ENCODE results near the gene PLA2G15. TPM values are rescaled to one million over a fixed set of nuclear protein-coding genes. Genes with fewer than 3 reads are reported as not detected.

Gene PLA2G15
- total RNA-seq, 1 experiment from 2014 or later, result 14.8 TPM

DNA sequence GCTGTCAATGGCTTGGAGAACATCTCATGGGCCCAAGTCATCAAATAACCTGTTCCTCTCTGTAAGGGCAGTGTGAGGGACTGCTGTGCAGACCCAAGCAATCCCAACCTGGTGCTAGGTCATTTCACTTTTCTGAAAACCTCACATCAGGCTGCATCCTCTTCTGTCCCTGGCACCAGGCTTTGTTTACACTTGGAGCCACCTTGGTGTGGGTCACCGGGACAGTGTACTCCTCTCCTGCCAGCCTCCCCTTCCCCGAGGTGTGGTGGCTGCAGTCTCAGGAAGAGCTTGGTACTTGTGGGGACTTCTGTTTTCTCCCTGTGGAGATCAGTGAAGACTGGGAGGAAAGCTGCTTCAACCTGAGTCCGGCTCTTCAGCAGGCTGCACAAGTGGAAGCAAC, 53.1 kb downstream of the PLA2G15 start:
- DNase-seq (ENCODE audit: low spot score), result no peak

DNA sequence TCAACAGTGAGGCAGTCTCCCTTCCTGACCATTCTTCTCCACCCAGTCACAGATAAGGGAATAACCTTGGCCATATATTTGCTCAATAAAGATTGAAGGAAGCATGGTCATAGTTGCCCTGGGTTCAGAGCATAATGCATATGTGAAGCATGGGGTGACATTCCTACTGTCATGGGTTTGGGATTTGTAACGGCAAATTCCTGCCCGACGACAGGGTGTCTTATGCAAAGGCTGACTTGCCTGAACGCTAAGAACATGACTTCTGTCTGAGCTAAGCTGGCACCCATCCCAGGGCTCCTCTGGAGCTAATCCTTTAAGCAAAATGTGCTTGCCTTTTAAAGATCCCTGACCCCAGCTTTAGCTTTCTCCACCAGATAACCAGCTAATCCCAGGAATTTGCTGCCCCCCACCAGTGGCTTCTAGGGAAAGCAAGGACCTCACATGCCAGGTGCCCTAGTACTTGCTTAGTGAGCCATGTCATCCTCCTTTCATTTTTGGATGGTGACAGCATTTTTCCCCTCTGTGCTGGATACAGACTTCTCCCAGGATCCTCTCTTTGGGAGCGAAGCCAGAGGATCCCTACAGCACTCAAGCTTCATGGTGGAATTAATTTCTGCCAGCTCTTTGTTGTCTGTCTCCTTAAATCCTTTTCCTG, 53.9 kb downstream of the PLA2G15 start:
- DNase-seq (ENCODE audit: low spot score), result no peak

DNA sequence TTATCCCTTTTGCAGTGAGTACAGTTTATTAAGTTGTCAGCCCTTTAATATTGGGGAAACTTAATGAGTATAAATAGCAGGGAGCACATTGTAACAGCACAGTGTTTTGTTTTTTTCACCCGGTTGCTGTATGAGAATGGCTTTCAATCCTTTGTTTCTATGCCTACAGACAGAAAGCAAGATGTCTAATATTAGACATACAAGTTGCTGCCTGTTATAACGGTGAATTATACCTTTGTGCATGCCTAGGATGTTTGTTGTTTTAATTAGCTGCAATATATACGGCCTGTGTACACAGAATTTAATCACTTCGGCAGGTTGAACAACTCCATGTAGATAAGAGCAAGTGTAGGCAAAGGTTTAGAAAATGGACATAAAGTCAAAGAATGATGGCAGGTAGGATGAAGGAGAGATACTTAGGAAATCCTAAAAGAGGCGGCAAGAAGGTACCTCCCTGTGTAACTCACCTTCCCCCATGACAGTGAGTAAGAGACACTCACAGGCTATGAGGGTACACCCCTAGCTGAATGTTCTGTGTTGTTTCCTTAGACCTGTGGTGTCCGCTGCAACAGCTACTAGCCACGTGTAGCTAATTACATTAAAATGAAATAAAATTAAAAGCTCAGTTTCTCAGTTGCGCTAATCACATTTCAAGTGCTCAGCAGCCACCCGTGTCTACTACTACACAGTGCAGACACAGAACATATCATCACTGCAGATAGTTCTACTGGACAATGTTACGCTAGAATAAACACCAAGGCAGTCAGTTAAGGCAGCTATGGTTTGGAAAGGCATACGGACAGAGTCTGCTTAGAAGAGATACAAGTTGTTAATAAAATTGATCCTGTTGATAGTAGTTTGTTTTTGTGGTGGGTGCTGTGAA, 54.6 kb downstream of the PLA2G15 start:
- no peak for DNase-seq (ENCODE audit: low spot score)

DNA sequence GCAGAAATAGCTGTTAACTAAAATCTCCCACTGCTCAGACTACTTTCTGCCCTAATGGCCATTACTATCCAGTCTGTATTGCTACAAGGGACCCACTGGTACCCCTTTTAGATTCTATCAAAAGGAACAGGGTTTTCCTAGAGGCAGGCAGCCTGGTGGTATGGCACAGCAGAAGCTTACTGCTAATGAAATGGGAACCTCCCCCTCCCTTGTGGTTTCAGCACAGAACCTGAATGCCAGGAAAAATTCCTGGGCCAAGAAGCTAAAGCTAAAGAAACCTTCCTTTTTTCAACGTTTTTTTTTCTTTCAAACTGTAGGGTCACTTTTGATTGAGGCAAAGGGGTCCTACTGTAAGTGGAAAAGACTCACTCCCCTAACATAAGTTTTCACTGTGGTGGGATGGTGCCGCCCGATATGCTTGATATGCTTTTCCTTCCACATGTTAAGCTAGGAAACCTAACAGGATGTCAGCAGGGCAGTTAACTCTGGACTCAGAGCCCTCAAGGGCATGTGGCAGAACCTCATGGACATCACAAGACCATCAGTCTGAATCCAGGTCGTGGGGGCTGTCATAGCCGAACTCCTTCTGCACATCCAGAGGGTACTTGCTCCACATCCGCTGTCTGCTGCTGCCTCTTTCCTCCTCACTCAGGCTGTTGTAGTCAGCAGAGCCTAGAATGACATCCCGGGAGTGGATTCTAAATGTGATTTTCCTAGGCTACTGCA, 55.7 kb downstream of the PLA2G15 start:
- no peak for DNase-seq (ENCODE audit: low spot score)

DNA sequence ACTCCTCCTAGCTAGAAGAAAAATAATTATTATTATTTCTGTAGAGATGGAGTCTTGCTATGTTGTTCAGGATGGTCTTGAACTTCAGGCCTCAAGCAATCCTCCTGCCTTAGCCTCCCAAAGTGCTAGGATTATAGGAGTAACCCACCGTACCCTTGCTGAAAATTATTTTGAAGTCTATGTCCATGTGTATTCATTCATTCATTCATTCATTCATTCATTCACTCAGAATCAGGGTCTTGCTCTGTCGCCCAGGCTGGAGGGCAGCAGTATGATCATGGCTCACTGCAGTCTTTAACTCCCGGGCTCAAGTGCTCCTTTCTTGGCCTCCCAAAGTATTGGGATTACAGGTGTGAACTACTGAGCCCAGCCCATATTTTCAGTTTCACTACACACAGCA, 61.5 kb downstream of the PLA2G15 start:
- DNase-seq (ENCODE audit: low spot score), result no peak

DNA sequence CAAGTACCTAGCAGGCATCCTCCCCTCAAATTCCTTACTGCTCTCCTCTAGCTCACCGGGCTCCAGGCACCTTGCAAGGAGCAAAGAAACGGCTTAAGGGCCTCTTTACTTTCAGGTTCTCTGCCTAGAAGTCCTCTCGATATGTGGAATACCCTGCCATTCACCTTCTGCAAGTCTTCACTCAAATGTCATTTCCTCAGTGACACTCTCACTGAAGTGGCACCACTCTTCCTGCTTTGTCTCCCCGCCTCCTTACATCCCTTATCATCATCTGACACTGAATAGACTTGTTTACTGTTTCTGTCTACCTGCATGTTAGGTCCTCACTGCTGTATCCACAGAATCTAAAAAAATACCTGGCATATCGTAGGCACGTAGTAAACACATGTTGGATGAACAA, 64.6 kb downstream of the PLA2G15 start:
- DNase-seq (ENCODE audit: low spot score), result no peak

DNA sequence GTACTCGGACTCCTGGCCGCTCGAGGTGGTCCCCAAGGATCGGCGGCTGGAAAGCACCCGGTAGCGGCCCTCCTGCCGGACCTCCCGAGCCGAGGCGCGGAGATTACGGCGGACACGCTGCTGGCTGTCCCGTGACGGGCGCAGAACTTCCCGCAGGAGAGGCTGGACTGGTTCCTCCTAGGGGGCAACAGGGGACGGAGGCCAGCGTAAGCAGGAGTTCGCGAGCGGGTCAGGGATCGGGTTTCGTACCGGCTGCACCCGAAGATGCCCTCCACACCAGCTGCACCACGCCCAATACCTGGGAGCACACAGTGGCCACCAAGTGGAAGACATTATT, 65.2 kb downstream of the PLA2G15 start:
- no peak for DNase-seq (ENCODE audit: low spot score)

Other genes starting within 250 kb of the PLA2G15 start
- not detected in 2 replicates for gene DPEP2, start 245.9 kb upstream of the PLA2G15 start, total RNA-seq (2014; rRNA removed; shearing (Covaris generic))
- gene DPEP2NB, start 229.5 kb upstream of the PLA2G15 start, total RNA-seq (2014; rRNA removed; shearing (Covaris generic)), result not detected in 2 replicates
- gene DDX28, start 222.1 kb upstream of the PLA2G15 start, total RNA-seq (2014; rRNA removed; shearing (Covaris generic)), result 15.1 and 19.6 TPM in 2 replicates
- gene DUS2, start 222.1 kb upstream of the PLA2G15 start, total RNA-seq (2014; rRNA removed; shearing (Covaris generic)), result 23.6 and 25.3 TPM in 2 replicates
- gene NFATC3, start 160.0 kb upstream of the PLA2G15 start, total RNA-seq (2014; rRNA removed; shearing (Covaris generic)), result 22.3 and 24.9 TPM in 2 replicates
- 0.21 TPM in 1 of 2 replicates, not detected in the other for gene ESRP2, start 9.2 kb upstream of the PLA2G15 start, total RNA-seq (2014; rRNA removed; shearing (Covaris generic))
- 16.7 and 20.7 TPM in 2 replicates for gene SLC7A6, start 19.2 kb downstream of the PLA2G15 start, total RNA-seq (2014; rRNA removed; shearing (Covaris generic))
- 7.3 and 8.1 TPM in 2 replicates for gene SLC7A6OS, start 65.6 kb downstream of the PLA2G15 start, total RNA-seq (2014; rRNA removed; shearing (Covaris generic))
- 37.5 and 50.1 TPM in 2 replicates for gene PRMT7, start 65.6 kb downstream of the PLA2G15 start, total RNA-seq (2014; rRNA removed; shearing (Covaris generic))
- gene SMPD3, start 203.1 kb downstream of the PLA2G15 start, total RNA-seq (2014; rRNA removed; shearing (Covaris generic)), result not detected in 2 replicates